MM.1S (cell line): ENCODE measurements around the gene MYH3.

Source experiments
- EZH2 ChIP-seq: fragments of 300-600 bp; sonication (generic); optimal IDR thresholded peaks from 2 replicates; pipeline ENCODE3; 2017; ENCODE audit warnings: low read depth, mild to moderate bottlenecking, antibody characterized with exemption, low read length, mixed read lengths
- TF ChIP-seq, protein P1 (sequence below): fragments of 300-600 bp; sonication (generic); IDR thresholded peaks from 2 replicates; pipeline ENCODE4 v1.5.1; 2016; ENCODE audit warnings: antibody characterized with exemption, low read length, mixed read lengths

DNA sequence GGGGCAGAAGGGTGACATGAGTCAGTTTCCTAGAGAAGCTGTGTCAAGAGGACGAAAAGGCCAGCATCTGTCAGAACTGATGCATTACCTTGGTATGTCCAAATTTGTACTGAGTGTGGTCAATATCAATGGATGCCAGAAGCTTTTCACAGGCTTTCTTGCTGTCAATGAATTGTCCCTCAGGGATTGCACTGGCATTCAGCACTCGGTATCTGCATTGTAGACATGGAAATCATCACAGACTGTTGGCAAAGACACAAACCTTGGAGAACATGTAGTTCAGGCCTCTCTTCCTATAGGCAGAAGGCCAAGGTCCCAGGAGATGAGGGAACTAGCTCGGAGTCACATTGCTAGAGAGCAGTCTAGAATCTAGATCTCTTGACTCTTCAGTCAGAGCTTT is 16.6 kb downstream of the MYH3 start:
- TF ChIP-seq, protein P1, sequence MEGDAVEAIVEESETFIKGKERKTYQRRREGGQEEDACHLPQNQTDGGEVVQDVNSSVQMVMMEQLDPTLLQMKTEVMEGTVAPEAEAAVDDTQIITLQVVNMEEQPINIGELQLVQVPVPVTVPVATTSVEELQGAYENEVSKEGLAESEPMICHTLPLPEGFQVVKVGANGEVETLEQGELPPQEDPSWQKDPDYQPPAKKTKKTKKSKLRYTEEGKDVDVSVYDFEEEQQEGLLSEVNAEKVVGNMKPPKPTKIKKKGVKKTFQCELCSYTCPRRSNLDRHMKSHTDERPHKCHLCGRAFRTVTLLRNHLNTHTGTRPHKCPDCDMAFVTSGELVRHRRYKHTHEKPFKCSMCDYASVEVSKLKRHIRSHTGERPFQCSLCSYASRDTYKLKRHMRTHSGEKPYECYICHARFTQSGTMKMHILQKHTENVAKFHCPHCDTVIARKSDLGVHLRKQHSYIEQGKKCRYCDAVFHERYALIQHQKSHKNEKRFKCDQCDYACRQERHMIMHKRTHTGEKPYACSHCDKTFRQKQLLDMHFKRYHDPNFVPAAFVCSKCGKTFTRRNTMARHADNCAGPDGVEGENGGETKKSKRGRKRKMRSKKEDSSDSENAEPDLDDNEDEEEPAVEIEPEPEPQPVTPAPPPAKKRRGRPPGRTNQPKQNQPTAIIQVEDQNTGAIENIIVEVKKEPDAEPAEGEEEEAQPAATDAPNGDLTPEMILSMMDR, result no peak
- no peak for TF ChIP-seq EZH2
